HG03342 (cell line): ENCODE results near the gene WTIP.

Experiments
- ATAC-seq: cut with Tn5 transposase; IDR thresholded peaks from one replicate; pipeline ENCODE4 v1.9.1; 2021; ENCODE audit warnings: mild to moderate bottlenecking, moderate library complexity; ENCODE audit not compliant: unreplicated experiment

Gene WTIP

DNA sequence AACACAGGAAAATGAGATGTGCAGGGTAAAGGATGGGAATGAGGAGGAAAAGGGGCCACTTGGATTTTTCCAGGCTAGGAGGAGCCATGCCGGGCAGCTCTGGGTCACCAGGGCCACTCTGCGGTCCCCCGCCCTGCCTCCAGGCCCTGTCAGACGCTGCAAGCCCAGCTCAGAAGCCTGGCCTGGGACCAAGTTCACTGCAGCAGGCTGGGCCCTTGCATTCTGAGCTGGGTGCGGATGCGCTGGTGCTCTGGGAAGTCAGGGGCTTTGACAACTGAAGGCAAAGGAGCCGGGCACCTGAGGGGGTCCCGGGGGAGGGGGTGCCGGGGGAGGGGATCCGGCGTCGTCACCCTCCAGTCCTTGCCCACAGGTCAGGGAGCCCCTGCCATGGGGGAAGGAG, 77.5 kb downstream of the WTIP start:
- ATAC-seq: no peak

DNA sequence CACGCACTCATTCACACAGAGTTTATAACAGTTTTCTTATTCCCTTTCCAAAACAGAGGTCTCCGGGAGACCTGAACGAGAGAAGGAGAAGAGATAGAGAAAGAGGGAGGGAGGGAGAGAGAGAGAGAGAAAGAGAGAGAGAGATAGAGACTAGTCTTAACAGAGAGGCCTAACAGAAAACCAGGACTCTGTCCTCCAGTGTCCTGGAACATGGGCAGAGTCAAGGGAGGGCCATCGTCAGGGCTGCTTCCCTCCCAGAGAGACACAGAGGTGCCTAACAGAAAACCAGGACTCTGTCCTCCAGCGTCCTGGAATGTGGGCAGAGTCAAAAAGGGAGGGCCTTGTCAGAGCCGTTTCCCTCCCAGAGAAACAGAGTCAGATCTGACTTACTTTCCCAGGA, 78.7 kb downstream of the WTIP start:
- ATAC-seq: no peak
